Measurements from ENCODE around the gene SLC5A9.

SLC5A9 gene

GRCh38 chr1:48187969-48188563 is 34.5 kb upstream of the SLC5A9 start:
- no peak for DNase-seq (ENCODE audit: low read depth)
- no peak for TF ChIP-seq CTCF (conservative IDR thresholded peaks at IDR 0.05; ENCODE audit: low read depth, low read length)
- no peak overlapping the region for H3K4me3 ChIP-seq (ENCODE audit: low read depth, low read length)

- no peak overlapping the region for H3K4me3 ChIP-seq (ENCODE audit: low read depth, low read length)
- no peak for TF ChIP-seq CTCF (conservative IDR thresholded peaks at IDR 0.05; ENCODE audit: low read depth, low read length)
- no peak for DNase-seq (ENCODE audit: low read depth)
Observed at GRCh38 chr1:48190881-48191280, 31.6 kb upstream of the SLC5A9 start.

GRCh38 chr1:48194801-48195200 is 27.7 kb upstream of the SLC5A9 start:
- no peak overlapping the region for H3K4me3 ChIP-seq (ENCODE audit: low read depth, low read length)
- TF ChIP-seq CTCF (conservative IDR thresholded peaks at IDR 0.05; ENCODE audit: low read depth, low read length): no peak
- peak; percentile 44 for DNase-seq (ENCODE audit: low read depth)

GRCh38 chr1:48196237-48196636 is 26.3 kb upstream of the SLC5A9 start:
- no peak overlapping the region for H3K4me3 ChIP-seq (ENCODE audit: low read depth, low read length)
- no peak for TF ChIP-seq CTCF (conservative IDR thresholded peaks at IDR 0.05; ENCODE audit: low read depth, low read length)
- no peak for DNase-seq (ENCODE audit: low read depth)

GRCh38 chr1:48198970-48199369 is 23.5 kb upstream of the SLC5A9 start:
- no peak for DNase-seq (ENCODE audit: low read depth)
- no peak overlapping the region for H3K4me3 ChIP-seq (ENCODE audit: low read depth, low read length)
- TF ChIP-seq CTCF (conservative IDR thresholded peaks at IDR 0.05; ENCODE audit: low read depth, low read length): no peak

GRCh38 chr1:48200166-48200900 is 22.2 kb upstream of the SLC5A9 start:
- DNase-seq (ENCODE audit: low read depth): peak; percentile 83
- H3K4me3 ChIP-seq (ENCODE audit: low read depth, low read length): no peak overlapping the region
- TF ChIP-seq CTCF (conservative IDR thresholded peaks at IDR 0.05; ENCODE audit: low read depth, low read length): no peak

Data from choroid plexus epithelial cell (primary cell).